GM23338 (cell line): Measurements from ENCODE around the gene CCDC93. TPM values are rescaled to one million over a fixed set of nuclear protein-coding genes. Genes with fewer than 3 reads are reported as not detected.

Experiments
- ATAC-seq: fragments of 200-7000 bp; cut with Tn5 transposase; 3 replicates; pipeline ENCODE4 v1.9.1; 2020
- DNase-seq: peaks from one replicate; pipeline ENCODE4 v3.0.0-alpha.2; 2015; ENCODE audit warnings: low spot score
- H2AFZ ChIP-seq: fragments of 200-600 bp; sonication (generic); 2 replicates; pipeline ENCODE4 v1.8.0; 2016; ENCODE audit warnings: antibody characterized with exemption, mild to moderate bottlenecking, moderate library complexity
- H3F3A ChIP-seq: fragments of 200-600 bp; sonication (generic); replicated peaks from 2 replicates; pipeline ENCODE4 v1.8.0; 2017; ENCODE audit warnings: antibody characterized with exemption, mixed run types, low read depth
- H3K27ac ChIP-seq: fragments of 200-600 bp; sonication (generic); 2 replicates; pipeline ENCODE4 v1.6.1; 2016; ENCODE audit warnings: low read depth
- H3K27me3 ChIP-seq: fragments of 200-600 bp; sonication (generic); 2 replicates; pipeline ENCODE4 v1.8.0; 2016; ENCODE audit warnings: mild to moderate bottlenecking, mixed run types, moderate library complexity; ENCODE audit not compliant: insufficient read depth
- H3K36me3 ChIP-seq: fragments of 200-600 bp; sonication (generic); 2 replicates; pipeline ENCODE4 v1.8.0; 2016; ENCODE audit warnings: mild to moderate bottlenecking; ENCODE audit not compliant: insufficient read depth
- H3K4me1 ChIP-seq: fragments of 200-600 bp; sonication (generic); 2 replicates; pipeline ENCODE4 v1.8.0; 2016; ENCODE audit warnings: mild to moderate bottlenecking, moderate library complexity; ENCODE audit not compliant: insufficient read depth
- H3K4me2 ChIP-seq: fragments of 200-600 bp; sonication (generic); 2 replicates; pipeline ENCODE4 v1.7.1; 2017; ENCODE audit warnings: mixed run types
- H3K4me3 ChIP-seq: fragments of 200-600 bp; sonication (generic); 2 replicates; pipeline ENCODE4 v1.6.1; 2016; ENCODE audit warnings: mixed run types
- H3K79me2 ChIP-seq: fragments of 200-600 bp; sonication (generic); replicated peaks from 2 replicates; pipeline ENCODE4 v1.8.0; 2017; ENCODE audit warnings: mild to moderate bottlenecking; ENCODE audit not compliant: insufficient read depth
- H3K9me2 ChIP-seq: fragments of 200-600 bp; sonication (generic); 2 replicates; pipeline ENCODE4 v1.8.0; 2017; ENCODE audit not compliant: insufficient read depth
- H4K20me1 ChIP-seq: fragments of 200-600 bp; sonication (generic); replicated peaks from 2 replicates; pipeline ENCODE4 v1.8.0; 2017; ENCODE audit warnings: mild to moderate bottlenecking; ENCODE audit not compliant: insufficient read depth
- H3K27ac Mint-ChIP-seq: 2 replicates; pipeline ENCODE4 v1.8.0; 2020; ENCODE audit warnings: inconsistent platforms, mild to moderate bottlenecking, moderate library complexity, mixed read lengths
- H3K27me3 Mint-ChIP-seq: 3 replicates; pipeline ENCODE4 v1.8.0; 2022; ENCODE audit warnings: low read depth, mild to moderate bottlenecking, moderate library complexity, mixed read lengths, inconsistent platforms; ENCODE audit not compliant: insufficient read depth, poor library complexity
- H3K36me3 Mint-ChIP-seq: 3 replicates; pipeline ENCODE4 v1.8.0; 2021; ENCODE audit warnings: low read depth, mild to moderate bottlenecking, inconsistent platforms, moderate library complexity, mixed read lengths
- H3K4me1 Mint-ChIP-seq: 3 replicates; pipeline ENCODE4 v1.8.0; 2020; ENCODE audit warnings: mild to moderate bottlenecking, inconsistent platforms, mixed read lengths
- H3K4me3 Mint-ChIP-seq: 3 replicates; pipeline ENCODE4 v1.8.0; 2021; ENCODE audit warnings: moderate library complexity, mild to moderate bottlenecking, inconsistent platforms, mixed read lengths
- H3K9me3 Mint-ChIP-seq: 3 replicates; pipeline ENCODE4 v1.8.0; 2020; ENCODE audit warnings: moderate library complexity, mild to moderate bottlenecking, inconsistent platforms, mixed read lengths
- CREB1 ChIP-seq: fragments of 250-450 bp; sonication (Bioruptor Pico); IDR thresholded peaks from 2 replicates; pipeline ENCODE4 v1.5.0; 2020; ENCODE audit warnings: low read depth, mild to moderate bottlenecking, moderate library complexity
- POLR2AphosphoS5 ChIP-seq: IDR thresholded peaks from 2 replicates; pipeline ENCODE4 v1.6.1; 2016; ENCODE audit warnings: antibody characterized with exemption, low read depth
- REST ChIP-seq: IDR thresholded peaks from one replicate; pipeline ENCODE4 v1.6.1; 2018; ENCODE audit warnings: antibody characterized with exemption; ENCODE audit not compliant: unreplicated experiment
- ZNF114 ChIP-seq: fragments of 250-450 bp; sonication (Bioruptor Pico); IDR thresholded peaks from 2 replicates; pipeline ENCODE4 v1.5.0; 2020; ENCODE audit warnings: mild to moderate bottlenecking, moderate library complexity
- polyA plus RNA-seq: library from polyadenylated mRNA; unstranded; fragments of >200 nt; fragmentation: Nextera tagmentation; extraction: Ambion mirVana; gene quantifications from 2 replicates; pipeline ENCODE4 v1.2.1, GENCODE V29; 2016
- total RNA-seq: library from RNA; depleted of rRNA; stranded (reverse); fragments of >200 nt; shearing (Covaris generic); gene quantifications from 2 replicates; pipeline ENCODE4 v1.2.3, GENCODE V29; 2014
- TF ChIP-seq, protein P1 (sequence below): fragments of 250-450 bp; sonication (Bioruptor Pico); IDR thresholded peaks from 2 replicates; pipeline ENCODE4 v1.5.0; 2020; ENCODE audit warnings: mild to moderate bottlenecking, moderate library complexity
- TF ChIP-seq, protein P2 (sequence below), 2 experiments: fragments of 200-600 bp in 1 of 2; sonication (generic) in 1 of 2; conservative IDR thresholded peaks; 2 replicates each; pipeline versions ENCODE4 v1.5.1 to v1.6.1; 2016 to 2017; ENCODE audit warnings: antibody characterized with exemption in 2 of 2, low read depth in 2 of 2, mild to moderate bottlenecking in 2 of 2, moderate library complexity in 1 of 2

Gene CCDC93
- total and polyA plus RNA-seq, 2 experiments from 2014 or later = 13.1 to 16.8 TPM

GRCh38 chr2:118003396-118003824, 10.5 kb downstream of the CCDC93 start:
- ATAC-seq (peak; percentile 99), DNase-seq (peak; percentile 87)
- Mint-ChIP-seq H3K4me1 (peaks cover 2% of the 10 kb centered on the region; the same call in 1 of the 3 replicates), H3K27ac (peak overlapping the region; percentile 86; the same call in 1 of the 2 replicates), H3K36me3 (peaks cover 31% of the 10 kb centered on the region; the same call in 2 of the 3 replicates), H3K9me3 (no peaks in the 10 kb centered on the region), H3K4me3 (no peak overlapping the region), H3K27me3 (no peaks in the 10 kb centered on the region)
- Histone ChIP-seq H3F3A (no peaks in the 10 kb centered on the region), H3K27ac (no peak overlapping the region; the same call in 1 of the 2 replicates), H3K36me3 (peaks cover 29% of the 10 kb centered on the region), H3K27me3 (no peaks in the 10 kb centered on the region), H3K4me2 (no peak overlapping the region), H2AFZ (no peak overlapping the region), H3K79me2 (0 out of 2 replicates have a peak, but pooled peaks cover 2% of the 10 kb centered on the region), H3K9me2 (no peaks in the 10 kb centered on the region), H3K4me1 (no peaks in the 10 kb centered on the region), H3K4me3 (no peak overlapping the region), H4K20me1 (peaks cover 4% of the 10 kb centered on the region; the same call in 1 of the 2 replicates)
- TF ChIP-seq, protein P1, sequence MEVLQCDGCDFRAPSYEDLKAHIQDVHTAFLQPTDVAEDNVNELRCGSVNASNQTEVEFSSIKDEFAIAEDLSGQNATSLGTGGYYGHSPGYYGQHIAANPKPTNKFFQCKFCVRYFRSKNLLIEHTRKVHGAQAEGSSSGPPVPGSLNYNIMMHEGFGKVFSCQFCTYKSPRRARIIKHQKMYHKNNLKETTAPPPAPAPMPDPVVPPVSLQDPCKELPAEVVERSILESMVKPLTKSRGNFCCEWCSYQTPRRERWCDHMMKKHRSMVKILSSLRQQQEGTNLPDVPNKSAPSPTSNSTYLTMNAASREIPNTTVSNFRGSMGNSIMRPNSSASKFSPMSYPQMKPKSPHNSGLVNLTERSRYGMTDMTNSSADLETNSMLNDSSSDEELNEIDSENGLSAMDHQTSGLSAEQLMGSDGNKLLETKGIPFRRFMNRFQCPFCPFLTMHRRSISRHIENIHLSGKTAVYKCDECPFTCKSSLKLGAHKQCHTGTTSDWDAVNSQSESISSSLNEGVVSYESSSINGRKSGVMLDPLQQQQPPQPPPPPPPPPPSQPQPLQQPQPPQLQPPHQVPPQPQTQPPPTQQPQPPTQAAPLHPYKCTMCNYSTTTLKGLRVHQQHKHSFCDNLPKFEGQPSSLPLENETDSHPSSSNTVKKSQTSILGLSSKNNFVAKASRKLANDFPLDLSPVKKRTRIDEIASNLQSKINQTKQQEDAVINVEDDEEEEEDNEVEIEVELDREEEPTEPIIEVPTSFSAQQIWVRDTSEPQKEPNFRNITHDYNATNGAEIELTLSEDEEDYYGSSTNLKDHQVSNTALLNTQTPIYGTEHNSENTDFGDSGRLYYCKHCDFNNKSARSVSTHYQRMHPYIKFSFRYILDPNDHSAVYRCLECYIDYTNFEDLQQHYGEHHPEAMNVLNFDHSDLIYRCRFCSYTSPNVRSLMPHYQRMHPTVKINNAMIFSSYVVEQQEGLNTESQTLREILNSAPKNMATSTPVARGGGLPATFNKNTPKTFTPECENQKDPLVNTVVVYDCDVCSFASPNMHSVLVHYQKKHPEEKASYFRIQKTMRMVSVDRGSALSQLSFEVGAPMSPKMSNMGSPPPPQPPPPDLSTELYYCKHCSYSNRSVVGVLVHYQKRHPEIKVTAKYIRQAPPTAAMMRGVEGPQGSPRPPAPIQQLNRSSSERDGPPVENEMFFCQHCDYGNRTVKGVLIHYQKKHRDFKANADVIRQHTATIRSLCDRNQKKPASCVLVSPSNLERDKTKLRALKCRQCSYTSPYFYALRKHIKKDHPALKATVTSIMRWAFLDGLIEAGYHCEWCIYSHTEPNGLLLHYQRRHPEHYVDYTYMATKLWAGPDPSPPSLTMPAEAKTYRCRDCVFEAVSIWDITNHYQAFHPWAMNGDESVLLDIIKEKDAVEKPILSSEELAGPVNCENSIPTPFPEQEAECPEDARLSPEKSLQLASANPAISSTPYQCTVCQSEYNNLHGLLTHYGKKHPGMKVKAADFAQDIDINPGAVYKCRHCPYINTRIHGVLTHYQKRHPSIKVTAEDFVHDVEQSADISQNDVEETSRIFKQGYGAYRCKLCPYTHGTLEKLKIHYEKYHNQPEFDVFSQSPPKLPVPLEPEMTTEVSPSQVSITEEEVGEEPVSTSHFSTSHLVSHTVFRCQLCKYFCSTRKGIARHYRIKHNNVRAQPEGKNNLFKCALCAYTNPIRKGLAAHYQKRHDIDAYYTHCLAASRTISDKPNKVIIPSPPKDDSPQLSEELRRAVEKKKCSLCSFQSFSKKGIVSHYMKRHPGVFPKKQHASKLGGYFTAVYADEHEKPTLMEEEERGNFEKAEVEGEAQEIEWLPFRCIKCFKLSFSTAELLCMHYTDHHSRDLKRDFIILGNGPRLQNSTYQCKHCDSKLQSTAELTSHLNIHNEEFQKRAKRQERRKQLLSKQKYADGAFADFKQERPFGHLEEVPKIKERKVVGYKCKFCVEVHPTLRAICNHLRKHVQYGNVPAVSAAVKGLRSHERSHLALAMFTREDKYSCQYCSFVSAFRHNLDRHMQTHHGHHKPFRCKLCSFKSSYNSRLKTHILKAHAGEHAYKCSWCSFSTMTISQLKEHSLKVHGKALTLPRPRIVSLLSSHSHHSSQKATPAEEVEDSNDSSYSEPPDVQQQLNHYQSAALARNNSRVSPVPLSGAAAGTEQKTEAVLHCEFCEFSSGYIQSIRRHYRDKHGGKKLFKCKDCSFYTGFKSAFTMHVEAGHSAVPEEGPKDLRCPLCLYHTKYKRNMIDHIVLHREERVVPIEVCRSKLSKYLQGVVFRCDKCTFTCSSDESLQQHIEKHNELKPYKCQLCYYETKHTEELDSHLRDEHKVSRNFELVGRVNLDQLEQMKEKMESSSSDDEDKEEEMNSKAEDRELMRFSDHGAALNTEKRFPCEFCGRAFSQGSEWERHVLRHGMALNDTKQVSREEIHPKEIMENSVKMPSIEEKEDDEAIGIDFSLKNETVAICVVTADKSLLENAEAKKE (CRISPR knock-in tag) = no peak
- TF ChIP-seq ZNF114 (CRISPR knock-in tag) = no peak
- TF ChIP-seq POLR2AphosphoS5 = no peak
- no peak for TF ChIP-seq REST
- no peak for TF ChIP-seq CREB1 (CRISPR knock-in tag)
- TF ChIP-seq, protein P2, sequence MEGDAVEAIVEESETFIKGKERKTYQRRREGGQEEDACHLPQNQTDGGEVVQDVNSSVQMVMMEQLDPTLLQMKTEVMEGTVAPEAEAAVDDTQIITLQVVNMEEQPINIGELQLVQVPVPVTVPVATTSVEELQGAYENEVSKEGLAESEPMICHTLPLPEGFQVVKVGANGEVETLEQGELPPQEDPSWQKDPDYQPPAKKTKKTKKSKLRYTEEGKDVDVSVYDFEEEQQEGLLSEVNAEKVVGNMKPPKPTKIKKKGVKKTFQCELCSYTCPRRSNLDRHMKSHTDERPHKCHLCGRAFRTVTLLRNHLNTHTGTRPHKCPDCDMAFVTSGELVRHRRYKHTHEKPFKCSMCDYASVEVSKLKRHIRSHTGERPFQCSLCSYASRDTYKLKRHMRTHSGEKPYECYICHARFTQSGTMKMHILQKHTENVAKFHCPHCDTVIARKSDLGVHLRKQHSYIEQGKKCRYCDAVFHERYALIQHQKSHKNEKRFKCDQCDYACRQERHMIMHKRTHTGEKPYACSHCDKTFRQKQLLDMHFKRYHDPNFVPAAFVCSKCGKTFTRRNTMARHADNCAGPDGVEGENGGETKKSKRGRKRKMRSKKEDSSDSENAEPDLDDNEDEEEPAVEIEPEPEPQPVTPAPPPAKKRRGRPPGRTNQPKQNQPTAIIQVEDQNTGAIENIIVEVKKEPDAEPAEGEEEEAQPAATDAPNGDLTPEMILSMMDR (conservative IDR thresholded peaks at IDR 0.05; ENCODE audit: low read depth in 2 of 2) = peak; percentile 86 to 88
